Measurements from ENCODE around the gene SLC6A6. TPM values are rescaled to one million over a fixed set of nuclear protein-coding genes. Genes with fewer than 3 reads are reported as not detected.

The SLC6A6 gene
- polyA plus RNA-seq, 1 donor (not counting 4 experiments of a cell fraction or from before 2014, with no cell fraction given), result 8.3 TPM

- H3K27ac ChIP-seq (ENCODE audit: control insufficient read depth, insufficient read depth, low read length), result peak overlapping the region; percentile 19
- H3K4me1 ChIP-seq (ENCODE audit: control insufficient read depth, extremely low read depth, insufficient read depth, low read length), result peaks cover 34% of the 10 kb centered on the region
- DNase-seq (ENCODE audit: low read depth, low spot score) (no peak), FAIRE-seq (peak; percentile 51)
- peaks cover 10% of the 10 kb centered on the region for H3K79me2 ChIP-seq (ENCODE audit: control insufficient read depth, insufficient read depth, low read length)
- H3K4me3 ChIP-seq (ENCODE audit: control insufficient read depth in 2 of 3, extremely low read depth in 1 of 3, insufficient read depth in 2 of 3, low read depth in 1 of 3, low read length in 3 of 3), result peak overlapping the region in 1 of 3 experiments; percentile 5
- H3K9ac ChIP-seq (ENCODE audit: control insufficient read depth, extremely low read depth, insufficient read depth, low read length), result peak overlapping the region; percentile 45
- no peaks in the 10 kb centered on the region for H3K9me3 ChIP-seq (ENCODE audit: control insufficient read depth, low read depth, low read length)
- TF ChIP-seq, protein P1, sequence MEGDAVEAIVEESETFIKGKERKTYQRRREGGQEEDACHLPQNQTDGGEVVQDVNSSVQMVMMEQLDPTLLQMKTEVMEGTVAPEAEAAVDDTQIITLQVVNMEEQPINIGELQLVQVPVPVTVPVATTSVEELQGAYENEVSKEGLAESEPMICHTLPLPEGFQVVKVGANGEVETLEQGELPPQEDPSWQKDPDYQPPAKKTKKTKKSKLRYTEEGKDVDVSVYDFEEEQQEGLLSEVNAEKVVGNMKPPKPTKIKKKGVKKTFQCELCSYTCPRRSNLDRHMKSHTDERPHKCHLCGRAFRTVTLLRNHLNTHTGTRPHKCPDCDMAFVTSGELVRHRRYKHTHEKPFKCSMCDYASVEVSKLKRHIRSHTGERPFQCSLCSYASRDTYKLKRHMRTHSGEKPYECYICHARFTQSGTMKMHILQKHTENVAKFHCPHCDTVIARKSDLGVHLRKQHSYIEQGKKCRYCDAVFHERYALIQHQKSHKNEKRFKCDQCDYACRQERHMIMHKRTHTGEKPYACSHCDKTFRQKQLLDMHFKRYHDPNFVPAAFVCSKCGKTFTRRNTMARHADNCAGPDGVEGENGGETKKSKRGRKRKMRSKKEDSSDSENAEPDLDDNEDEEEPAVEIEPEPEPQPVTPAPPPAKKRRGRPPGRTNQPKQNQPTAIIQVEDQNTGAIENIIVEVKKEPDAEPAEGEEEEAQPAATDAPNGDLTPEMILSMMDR (optimal IDR thresholded peaks at IDR 0.05 in 1 of 3, IDR thresholded peaks at IDR 0.05 in 1 of 3, conservative IDR thresholded peaks at IDR 0.05 in 1 of 3; ENCODE audit: extremely low read depth in 1 of 3, insufficient read depth in 2 of 3, low read length in 3 of 3), result no peak
- TF ChIP-seq EZH2 (IDR thresholded peaks at IDR 0.05; ENCODE audit: low read length), result no peak
- no peaks in the 10 kb centered on the region for H3K9me1 ChIP-seq (ENCODE audit: control insufficient read depth, extremely low read depth, insufficient read depth, low read length)
- dilution Hi-C loops (cut with MboI; ENCODE audit: extremely low pct_ligation_motif_present, low sequenced_read_pairs), result no loop called here
- no peak overlapping the region for H2AFZ ChIP-seq (ENCODE audit: control insufficient read depth, low read length)
- no peaks in the 10 kb centered on the region for H4K20me1 ChIP-seq (ENCODE audit: control insufficient read depth, extremely low read depth, insufficient read depth, low read length)
- H3K36me3 ChIP-seq (ENCODE audit: control insufficient read depth in 2 of 2, extremely low read depth in 1 of 2, insufficient read depth in 2 of 2, low read length in 2 of 2), result peaks cover 0 to 2% of the 10 kb centered on the region in 2 experiments
- H3K27me3 ChIP-seq (ENCODE audit: control insufficient read depth, extremely low read depth, insufficient read depth, low read length), result no peaks in the 10 kb centered on the region
- peak overlapping the region; percentile 48 for H3K4me2 ChIP-seq (ENCODE audit: control insufficient read depth, extremely low read depth, insufficient read depth, low read depth, low read length)
Measured at GRCh38 chr3:14415501-14415900, 13.1 kb downstream of the SLC6A6 start.

- Histone ChIP-seq H3K9ac (ENCODE audit: control insufficient read depth, extremely low read depth, insufficient read depth, low read length) (no peak overlapping the region), H3K9me3 (ENCODE audit: control insufficient read depth, low read depth, low read length) (no peaks in the 10 kb centered on the region), H3K4me3 (ENCODE audit: control insufficient read depth in 2 of 3, extremely low read depth in 1 of 3, insufficient read depth in 2 of 3, low read depth in 1 of 3, low read length in 3 of 3) (no peak overlapping the region), H2AFZ (ENCODE audit: control insufficient read depth, low read length) (no peak overlapping the region), H3K27me3 (ENCODE audit: control insufficient read depth, extremely low read depth, insufficient read depth, low read length) (no peaks in the 10 kb centered on the region), H3K27ac (ENCODE audit: control insufficient read depth, insufficient read depth, low read length) (no peak overlapping the region), H3K36me3 (ENCODE audit: control insufficient read depth in 2 of 2, extremely low read depth in 1 of 2, insufficient read depth in 2 of 2, low read length in 2 of 2) (peaks cover 0 to 2% of the 10 kb centered on the region in 2 experiments), H3K4me1 (ENCODE audit: control insufficient read depth, extremely low read depth, insufficient read depth, low read length) (peaks cover 25% of the 10 kb centered on the region), H3K79me2 (ENCODE audit: control insufficient read depth, insufficient read depth, low read length) (peaks cover 6% of the 10 kb centered on the region), H3K9me1 (ENCODE audit: control insufficient read depth, extremely low read depth, insufficient read depth, low read length) (no peaks in the 10 kb centered on the region), H3K4me2 (ENCODE audit: control insufficient read depth, extremely low read depth, insufficient read depth, low read depth, low read length) (no peak overlapping the region), H4K20me1 (ENCODE audit: control insufficient read depth, extremely low read depth, insufficient read depth, low read length) (no peaks in the 10 kb centered on the region)
- FAIRE-seq (no peak), DNase-seq (ENCODE audit: low read depth, low spot score) (no peak)
- dilution Hi-C loops (cut with MboI; ENCODE audit: extremely low pct_ligation_motif_present, low sequenced_read_pairs), result no loop called here
- no peak for TF ChIP-seq EZH2 (IDR thresholded peaks at IDR 0.05; ENCODE audit: low read length)
Measured at GRCh38 chr3:14416453-14416852, 14.0 kb downstream of the SLC6A6 start.
